ENCODE results near the gene ZNF516. TPM values are rescaled to one million over a fixed set of nuclear protein-coding genes. Genes with fewer than 3 reads are reported as not detected.

The ZNF516 gene
- total RNA-seq, 2 experiments from 2014 or later, result 1.5 to 2.0 TPM

DNA sequence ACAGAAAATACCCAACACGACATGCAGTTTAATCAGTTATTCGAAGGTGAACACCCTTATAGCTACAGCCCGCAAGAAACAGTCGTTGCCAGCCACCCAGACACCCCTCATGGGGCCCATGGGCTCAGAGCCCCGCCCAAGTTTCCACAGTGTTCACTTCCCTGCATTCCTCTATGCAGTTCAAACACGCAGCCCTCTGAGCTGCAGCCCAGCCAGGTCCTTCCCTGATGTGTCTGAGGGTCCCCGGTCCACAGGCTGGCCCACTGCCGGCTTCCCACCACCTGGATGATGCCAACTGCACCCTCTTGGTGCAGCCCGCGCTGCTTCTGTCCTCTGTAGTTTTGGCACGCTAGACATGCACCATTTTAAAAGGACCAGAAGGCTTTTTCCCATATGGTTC, 87.4 kb downstream of the ZNF516 start:
- H3K4me1 Mint-ChIP-seq, result peaks cover 8% of the 10 kb centered on the region
- ATAC-seq, result no peak
- DNase-seq, result no peak
- peaks cover 9% of the 10 kb centered on the region for H3K27me3 Mint-ChIP-seq
- H3K4me3 Mint-ChIP-seq, result no peak overlapping the region
- H3K36me3 Mint-ChIP-seq, result no peaks in the 10 kb centered on the region
- CTCF ChIA-PET, result interaction anchor here (3.4 kb wide), 1 partner anchor 301 kb away, joined by 22 read pairs; no protein-coding TSS in a partner anchor
- no peaks in the 10 kb centered on the region for H3K9me3 Mint-ChIP-seq (ENCODE audit: low read depth)
- no peak overlapping the region for H3K27ac Mint-ChIP-seq

DNA sequence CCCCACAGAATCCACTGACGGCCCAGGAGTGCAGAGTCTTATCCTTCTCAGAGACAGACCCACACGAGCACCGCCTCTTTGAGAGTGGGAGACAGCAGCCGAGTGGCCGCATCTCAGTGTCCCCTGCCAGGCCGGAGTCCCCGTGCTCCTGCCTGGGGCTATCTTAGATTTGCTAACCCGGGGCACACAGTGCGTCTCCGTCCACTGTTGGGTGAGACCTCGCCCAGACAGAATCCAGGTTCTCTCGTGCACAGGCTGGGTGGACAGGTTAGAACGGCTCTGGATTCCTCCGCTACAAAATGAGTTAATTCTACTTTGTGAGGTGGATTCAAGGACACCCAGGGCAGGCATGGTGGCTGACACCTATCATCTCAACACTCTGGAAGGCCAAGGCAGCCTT, 88.3 kb downstream of the ZNF516 start:
- Mint-ChIP-seq H3K4me1 (peaks cover 8% of the 10 kb centered on the region), H3K4me3 (no peak overlapping the region), H3K9me3 (ENCODE audit: low read depth) (no peaks in the 10 kb centered on the region), H3K27me3 (peaks cover 9% of the 10 kb centered on the region), H3K36me3 (no peaks in the 10 kb centered on the region), H3K27ac (no peak overlapping the region)
- CTCF ChIA-PET, result interaction anchor here (3.4 kb wide), 1 partner anchor 302 kb away, joined by 22 read pairs; no protein-coding TSS in a partner anchor
- DNase-seq (no peak), ATAC-seq (no peak)

DNA sequence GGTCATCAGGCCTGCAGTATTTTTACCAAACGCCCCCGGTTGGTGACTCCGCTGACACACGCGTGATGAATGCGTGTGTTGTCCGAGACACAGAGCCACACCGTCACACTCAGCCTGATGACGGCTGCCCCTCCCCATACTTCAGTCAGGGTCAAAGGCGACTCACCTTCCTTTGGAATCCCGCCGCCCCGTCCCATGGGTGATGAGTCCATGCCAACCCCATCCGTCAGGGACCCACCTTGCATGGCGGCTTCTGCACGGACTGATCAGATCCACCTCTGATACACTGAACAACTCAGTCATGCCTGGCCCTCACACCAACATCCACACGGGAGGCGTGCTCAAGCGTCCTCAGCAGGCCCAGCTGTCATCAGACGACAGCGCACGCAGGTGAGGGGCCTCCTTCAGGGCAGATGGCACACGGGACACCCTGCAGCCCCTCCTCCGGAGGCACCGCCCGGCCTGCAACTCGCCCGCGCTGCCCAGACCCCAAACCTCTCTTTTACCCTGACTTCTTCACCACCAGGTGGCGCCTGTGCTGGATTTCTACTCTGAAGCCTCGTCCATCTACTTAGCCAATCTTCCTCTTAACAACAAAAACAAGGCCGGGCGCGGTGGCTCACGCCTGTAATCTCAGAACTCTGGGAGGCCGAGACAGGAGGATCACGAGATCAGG, 89.2 kb downstream of the ZNF516 start:
- peak; percentile 58 for ATAC-seq
- no peak overlapping the region for H3K27ac Mint-ChIP-seq
- no peak overlapping the region for H3K4me3 Mint-ChIP-seq
- peaks cover 4% of the 10 kb centered on the region for H3K27me3 Mint-ChIP-seq
- CTCF ChIA-PET, result interaction anchor here (0.6 to 2.4 kb wide), 2 partner anchors 16 to 304 kb away, joined by 3 to 8 read pairs; no protein-coding TSS in a partner anchor
- no peaks in the 10 kb centered on the region for H3K9me3 Mint-ChIP-seq (ENCODE audit: low read depth)
- no peaks in the 10 kb centered on the region for H3K36me3 Mint-ChIP-seq
- peaks cover 4% of the 10 kb centered on the region for H3K4me1 Mint-ChIP-seq
- DNase-seq, result peak; percentile 66

DNA sequence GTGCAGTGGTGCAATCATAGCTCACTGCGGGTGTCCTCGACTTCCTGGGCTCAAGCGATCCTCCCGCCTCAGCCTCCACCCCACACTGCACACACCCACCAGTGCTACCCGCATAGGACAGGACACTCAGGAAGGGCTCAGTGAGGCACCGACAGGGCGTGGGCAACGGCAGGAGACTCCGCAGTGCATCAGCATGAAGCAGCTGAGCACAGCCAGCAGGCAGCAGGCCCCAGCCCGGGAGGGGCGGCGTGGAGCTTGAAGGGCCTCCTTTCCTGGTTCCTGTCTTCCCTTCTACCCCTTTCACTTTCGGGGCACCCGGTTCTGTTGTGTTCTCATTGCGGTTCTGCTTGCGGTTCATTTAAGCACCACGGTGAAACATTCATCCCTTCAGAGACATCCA, 89.8 kb downstream of the ZNF516 start:
- Mint-ChIP-seq H3K27me3 (no peaks in the 10 kb centered on the region), H3K27ac (no peak overlapping the region), H3K4me3 (no peak overlapping the region), H3K36me3 (no peaks in the 10 kb centered on the region), H3K4me1 (no peaks in the 10 kb centered on the region), H3K9me3 (ENCODE audit: low read depth) (no peaks in the 10 kb centered on the region)
- DNase-seq (no peak), ATAC-seq (no peak)
- CTCF ChIA-PET, result interaction anchor here (0.6 to 2.4 kb wide), 2 partner anchors 16 to 304 kb away, joined by 3 to 8 read pairs; no protein-coding TSS in a partner anchor

DNA sequence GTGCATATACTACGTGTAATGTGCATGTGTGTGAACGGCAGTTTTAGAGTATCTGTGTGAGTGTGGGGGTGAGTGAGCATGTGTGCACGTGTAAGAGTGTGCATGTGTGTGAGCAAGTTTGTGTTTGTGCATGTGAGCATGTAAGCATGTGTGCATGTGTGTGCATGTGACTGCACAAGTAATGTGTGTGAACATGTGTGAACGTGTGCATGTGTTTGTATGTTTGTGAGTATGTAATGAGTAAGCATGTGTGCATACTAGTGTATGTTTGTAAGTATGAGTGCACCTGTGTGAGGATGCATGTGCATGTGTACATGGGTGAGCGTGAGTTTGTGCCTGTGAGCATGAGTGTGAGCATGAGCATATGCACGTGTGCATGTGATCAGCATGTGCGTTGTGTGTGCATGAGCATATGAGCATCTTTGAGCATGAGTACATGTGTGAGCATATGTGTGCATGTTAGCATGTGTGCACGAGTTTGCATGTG, 90.7 kb downstream of the ZNF516 start:
- DNase-seq, result no peak
- H3K36me3 Mint-ChIP-seq, result no peaks in the 10 kb centered on the region
- H3K4me1 Mint-ChIP-seq, result no peaks in the 10 kb centered on the region
- no peak for ATAC-seq
- no peak overlapping the region for H3K4me3 Mint-ChIP-seq
- CTCF ChIA-PET, result interaction anchor here (2.4 kb wide), 1 partner anchor 305 kb away, joined by 8 read pairs; no protein-coding TSS in a partner anchor
- peaks cover 3% of the 10 kb centered on the region for H3K27me3 Mint-ChIP-seq
- no peaks in the 10 kb centered on the region for H3K9me3 Mint-ChIP-seq (ENCODE audit: low read depth)
- H3K27ac Mint-ChIP-seq, result no peak overlapping the region

DNA sequence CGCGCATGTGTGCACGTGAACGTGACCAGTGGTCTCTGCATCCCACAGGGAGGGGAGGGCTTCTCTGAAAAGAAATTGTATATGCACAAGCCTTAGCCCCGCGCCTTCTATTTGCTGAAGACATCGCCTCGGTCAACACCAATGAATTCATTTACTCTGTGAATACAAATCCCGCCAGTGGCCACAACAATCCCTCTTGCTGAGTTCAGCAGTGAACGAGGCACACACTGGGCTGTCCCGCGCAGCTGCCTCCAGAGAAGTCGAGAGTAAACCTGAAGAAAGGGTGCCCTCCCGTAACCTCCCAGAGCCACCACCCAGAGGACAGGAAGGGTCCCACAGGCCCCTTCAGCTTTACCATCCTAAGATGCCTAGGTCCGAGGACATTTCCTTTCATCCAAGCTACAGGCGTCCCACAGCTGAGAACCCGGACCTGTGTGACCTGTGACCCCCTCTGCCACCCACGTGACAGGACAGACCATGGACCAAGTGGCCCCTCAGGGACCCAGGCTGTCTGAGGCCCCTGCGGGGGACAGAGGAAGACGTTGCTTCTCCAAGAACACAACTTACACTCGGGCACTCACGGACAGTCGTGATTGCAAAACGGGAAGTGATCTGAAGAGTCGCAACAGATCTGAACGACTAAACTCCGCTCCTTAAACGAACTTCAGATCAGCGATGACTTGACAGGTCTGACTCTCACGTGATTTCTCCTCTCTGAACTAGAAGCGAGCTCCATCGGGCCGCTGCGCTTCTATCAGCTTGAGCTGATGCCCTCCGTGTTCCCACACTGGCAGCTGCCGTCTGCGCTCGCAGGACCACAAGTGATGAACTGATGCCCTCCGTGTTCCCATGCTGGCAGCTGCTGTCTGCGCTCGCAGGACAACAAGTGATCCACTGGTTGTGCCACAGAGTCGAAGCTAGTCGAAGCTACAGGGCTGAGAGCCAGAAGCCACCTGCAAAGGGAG, 92.7 kb downstream of the ZNF516 start:
- CTCF ChIA-PET, result interaction anchor here (0.9 kb wide), 1 partner anchor 308 kb away, joined by 5 read pairs; no protein-coding TSS in a partner anchor
- DNase-seq, result no peak
- no peak overlapping the region for H3K27ac Mint-ChIP-seq
- H3K27me3 Mint-ChIP-seq, result peaks cover 18% of the 10 kb centered on the region
- no peak overlapping the region for H3K4me3 Mint-ChIP-seq
- no peaks in the 10 kb centered on the region for H3K9me3 Mint-ChIP-seq (ENCODE audit: low read depth)
- ATAC-seq, result no peak
- H3K36me3 Mint-ChIP-seq, result no peaks in the 10 kb centered on the region
- H3K4me1 Mint-ChIP-seq, result peaks cover 2% of the 10 kb centered on the region

DNA sequence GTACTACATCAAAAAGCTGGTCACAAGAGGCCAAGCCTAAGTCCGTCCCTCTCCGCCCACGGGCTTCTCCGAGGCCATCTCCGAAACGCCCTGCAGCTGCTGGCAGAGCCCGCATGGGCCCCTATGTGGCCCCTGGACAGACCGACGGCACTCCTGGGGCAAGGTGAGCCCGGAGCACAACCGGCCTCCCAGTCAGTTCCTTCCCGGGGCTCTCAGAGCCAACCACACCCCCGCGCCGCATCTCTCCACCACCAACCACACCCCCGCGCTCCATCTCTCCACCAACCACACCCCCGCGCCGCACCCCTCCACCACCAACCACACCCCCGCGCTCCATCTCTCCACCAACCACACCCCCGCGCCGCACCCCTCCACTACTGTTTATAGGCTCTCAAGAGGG, 93.5 kb downstream of the ZNF516 start:
- Mint-ChIP-seq H3K36me3 (no peaks in the 10 kb centered on the region), H3K27ac (no peak overlapping the region), H3K4me3 (no peak overlapping the region), H3K9me3 (ENCODE audit: low read depth) (no peaks in the 10 kb centered on the region), H3K27me3 (peaks cover 22% of the 10 kb centered on the region), H3K4me1 (peaks cover 2% of the 10 kb centered on the region)
- ATAC-seq (no peak), DNase-seq (no peak)
- CTCF ChIA-PET, result interaction anchor here (0.7 to 1.3 kb wide), 2 partner anchors 308 to 1980 kb away, joined by 3 to 5 read pairs; no protein-coding TSS in a partner anchor

DNA sequence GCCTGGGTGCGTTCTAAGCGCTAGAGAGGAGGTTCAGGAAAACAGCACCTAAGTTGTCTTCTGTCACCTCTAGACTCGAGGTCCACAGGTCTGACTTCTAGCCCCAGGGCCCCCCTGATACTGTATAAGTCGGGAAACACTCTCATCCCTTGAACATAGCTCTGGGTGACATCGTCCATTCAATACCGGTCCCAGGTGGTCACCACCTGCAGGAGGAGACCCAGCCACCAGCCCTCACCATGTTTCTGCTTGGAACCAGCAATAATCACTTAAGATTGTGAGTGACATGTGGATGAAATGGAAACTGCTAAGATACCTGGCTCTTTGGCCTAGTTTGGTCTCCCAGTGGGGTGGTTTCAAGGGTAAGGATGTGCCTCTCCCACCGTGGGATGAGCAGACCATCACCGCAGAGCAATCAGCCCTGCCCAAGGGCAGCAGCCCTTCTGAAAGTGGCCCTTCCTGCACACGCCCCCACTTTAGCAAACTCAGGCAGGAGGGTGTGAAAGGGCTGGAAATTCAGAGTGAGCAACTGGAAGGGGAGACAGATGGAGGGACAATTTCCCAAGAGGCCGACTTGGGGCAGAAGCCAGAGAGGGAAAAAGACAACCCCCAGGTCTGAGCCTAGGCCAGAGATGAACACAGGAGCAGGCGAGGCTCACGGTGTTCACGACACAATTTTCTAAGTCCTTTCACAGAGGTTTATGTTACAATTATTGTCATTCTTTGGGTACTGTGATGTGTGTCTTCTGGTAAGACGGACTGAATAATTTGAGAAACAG, 95.2 kb downstream of the ZNF516 start:
- H3K27me3 Mint-ChIP-seq, result peaks cover 25% of the 10 kb centered on the region
- no peaks in the 10 kb centered on the region for H3K9me3 Mint-ChIP-seq (ENCODE audit: low read depth)
- peaks cover 2% of the 10 kb centered on the region for H3K4me1 Mint-ChIP-seq
- H3K27ac Mint-ChIP-seq, result no peak overlapping the region
- CTCF ChIA-PET, result interaction anchor here (1.1 to 3.3 kb wide), 13 partner anchors 10 to 1801 kb away, joined by 3 to 36 read pairs (median 5); no protein-coding TSS in a partner anchor
- H3K36me3 Mint-ChIP-seq, result no peaks in the 10 kb centered on the region
- ATAC-seq (no peak), DNase-seq (no peak)
- no peak overlapping the region for H3K4me3 Mint-ChIP-seq

DNA sequence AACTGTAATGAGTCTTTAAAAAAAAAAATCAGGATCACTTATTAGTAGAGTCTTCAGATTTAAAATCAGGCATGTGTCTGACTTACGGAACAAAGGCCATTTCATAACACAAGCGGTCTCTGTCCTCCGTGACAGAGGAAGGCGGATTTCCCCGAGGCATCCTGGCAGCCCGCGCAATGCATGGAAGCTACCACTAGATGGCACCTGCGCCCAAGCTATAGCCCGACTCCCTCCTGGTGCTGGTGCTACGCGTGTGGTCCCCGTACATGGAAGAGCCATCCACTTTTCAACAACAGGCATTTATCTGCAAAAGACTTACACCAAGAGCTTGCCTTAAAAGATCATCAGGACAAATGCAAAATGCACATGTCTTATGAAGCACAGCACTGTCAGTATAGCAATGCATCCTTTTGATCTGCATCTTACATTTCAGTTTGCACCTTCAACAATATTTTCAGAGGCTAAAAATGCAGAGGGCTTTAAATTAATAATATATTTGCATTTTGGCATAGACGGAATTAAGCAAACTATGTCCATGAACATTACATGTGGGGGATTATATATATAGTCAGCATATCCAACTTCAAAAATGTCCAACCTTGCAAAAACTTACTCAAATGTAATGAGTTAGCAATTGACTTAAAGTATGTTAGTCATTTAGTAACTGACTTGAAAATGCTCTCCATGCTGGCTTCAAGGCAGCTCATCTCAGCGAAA, 96.0 kb downstream of the ZNF516 start:
- DNase-seq, result peak; percentile 77
- Mint-ChIP-seq H3K27ac (no peak overlapping the region), H3K4me3 (no peak overlapping the region), H3K27me3 (peaks cover 25% of the 10 kb centered on the region), H3K9me3 (ENCODE audit: low read depth) (no peaks in the 10 kb centered on the region), H3K36me3 (no peaks in the 10 kb centered on the region), H3K4me1 (peaks cover 2% of the 10 kb centered on the region)
- CTCF ChIA-PET, result interaction anchor here (0.7 to 3.3 kb wide), 22 partner anchors 9 to 1800 kb away, joined by 3 to 36 read pairs (median 4); no protein-coding TSS in a partner anchor
- peak; percentile 76 for ATAC-seq

DNA sequence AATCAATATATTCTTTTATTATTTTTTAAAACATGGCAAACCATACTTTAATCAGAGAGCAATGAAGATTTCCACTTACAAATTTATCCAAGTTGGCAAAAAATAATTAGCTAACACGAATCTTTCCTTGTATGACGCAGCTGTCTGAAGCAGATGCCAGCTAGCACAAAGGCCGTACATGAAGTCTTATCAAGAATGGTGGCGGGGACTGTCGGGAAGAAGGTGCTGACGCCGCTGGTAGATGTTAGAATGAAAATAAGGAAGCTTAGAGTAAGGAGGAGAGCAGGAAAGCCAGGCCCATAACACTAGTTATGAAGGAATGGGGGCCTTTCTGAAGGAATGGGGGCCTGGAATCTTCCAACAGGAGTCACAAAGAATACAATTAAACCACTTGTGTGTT, 96.7 kb downstream of the ZNF516 start:
- CTCF ChIA-PET, result interaction anchor here (0.6 to 3.3 kb wide), 21 partner anchors 8 to 1799 kb away, joined by 3 to 36 read pairs (median 5); no protein-coding TSS in a partner anchor
- no peak for ATAC-seq
- H3K4me3 Mint-ChIP-seq, result no peak overlapping the region
- H3K36me3 Mint-ChIP-seq, result no peaks in the 10 kb centered on the region
- DNase-seq, result no peak
- H3K27me3 Mint-ChIP-seq, result peaks cover 25% of the 10 kb centered on the region
- H3K9me3 Mint-ChIP-seq (ENCODE audit: low read depth), result no peaks in the 10 kb centered on the region
- H3K27ac Mint-ChIP-seq, result no peak overlapping the region
- peaks cover 2% of the 10 kb centered on the region for H3K4me1 Mint-ChIP-seq

DNA sequence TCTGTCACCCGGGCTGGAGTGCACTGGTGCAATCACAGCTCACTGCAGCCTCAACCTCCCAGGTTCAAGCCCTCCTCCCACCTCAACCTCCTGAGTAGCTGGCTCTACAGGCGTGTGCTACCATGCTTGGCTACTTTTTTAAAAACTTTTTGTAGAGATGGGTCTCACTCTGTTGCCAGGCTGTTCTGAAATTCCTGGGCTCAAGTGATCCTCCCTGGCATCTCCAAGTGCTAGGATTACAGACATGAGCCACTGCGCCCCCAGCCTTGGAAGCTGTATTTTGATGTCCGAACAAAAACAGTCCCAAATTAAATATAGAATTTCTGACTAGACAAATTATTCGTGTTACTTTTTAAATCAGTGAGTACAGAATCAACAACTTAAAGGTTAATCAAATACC, 97.4 kb downstream of the ZNF516 start:
- Mint-ChIP-seq H3K9me3 (ENCODE audit: low read depth) (no peaks in the 10 kb centered on the region), H3K4me1 (peaks cover 2% of the 10 kb centered on the region), H3K27ac (no peak overlapping the region), H3K27me3 (peaks cover 25% of the 10 kb centered on the region), H3K36me3 (no peaks in the 10 kb centered on the region), H3K4me3 (no peak overlapping the region)
- CTCF ChIA-PET, result interaction anchor here (0.6 to 3.3 kb wide), 7 partner anchors 12 to 324 kb away, joined by 3 to 36 read pairs (median 9); no protein-coding TSS in a partner anchor
- DNase-seq (no peak), ATAC-seq (no peak)

DNA sequence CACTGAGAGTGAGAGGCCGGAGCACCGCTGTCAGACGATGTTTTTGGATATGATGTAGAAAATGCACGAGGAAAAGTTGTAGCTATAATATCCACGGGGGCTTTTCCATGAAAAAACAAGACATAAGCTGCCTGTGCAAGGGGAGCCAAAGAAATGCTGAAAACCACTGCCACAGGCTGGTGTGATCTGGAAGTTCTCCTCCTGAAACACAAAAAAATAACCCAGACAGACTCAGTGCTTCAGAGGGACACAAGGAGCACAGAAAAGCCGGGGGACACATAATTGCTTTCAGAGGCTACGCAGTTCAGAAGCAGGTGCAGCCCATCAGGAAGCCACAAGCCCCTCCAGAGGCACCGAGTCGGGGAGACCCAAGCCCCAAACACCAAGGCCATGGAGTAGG, 98.2 kb downstream of the ZNF516 start:
- no peak overlapping the region for H3K27ac Mint-ChIP-seq
- CTCF ChIA-PET, result interaction anchor here (3.3 kb wide), 1 partner anchor 313 kb away, joined by 36 read pairs; no protein-coding TSS in a partner anchor
- H3K27me3 Mint-ChIP-seq, result peaks cover 25% of the 10 kb centered on the region
- no peaks in the 10 kb centered on the region for H3K36me3 Mint-ChIP-seq
- no peaks in the 10 kb centered on the region for H3K9me3 Mint-ChIP-seq (ENCODE audit: low read depth)
- ATAC-seq (no peak), DNase-seq (no peak)
- no peak overlapping the region for H3K4me3 Mint-ChIP-seq
- peaks cover 2% of the 10 kb centered on the region for H3K4me1 Mint-ChIP-seq

Measured in activated CD8-positive, alpha-beta memory T cell treated with anti-CD3 and anti-CD28 coated beads, Interleukin-2, amount 10 ng/mL, durations not matched to agents 7 days and 5 days (primary cell).